Loucy (cell line): Measurements from ENCODE around the gene IGF1R.

Experiments
- H2AFZ ChIP-seq: fragments of 200-600 bp; sonication (generic); 2 replicates; pipeline ENCODE4 v1.6.0; 2016; ENCODE audit warnings: antibody characterized with exemption, mild to moderate bottlenecking, low read length, moderate library complexity
- H3F3A ChIP-seq: fragments of 200-600 bp; 2 replicates; pipeline ENCODE4 v1.6.0; 2016; ENCODE audit warnings: antibody characterized with exemption, low read depth, mild to moderate bottlenecking
- H3K27me3 ChIP-seq: fragments of 200-600 bp; sonication (generic); 2 replicates; pipeline ENCODE4 v1.6.1; 2014; ENCODE audit warnings: low read length, mild to moderate bottlenecking; ENCODE audit not compliant: insufficient read depth, poor library complexity, severe bottlenecking
- H3K36me3 ChIP-seq: fragments of 200-600 bp; sonication (generic); 2 replicates; pipeline ENCODE4 v1.6.1; 2016; ENCODE audit warnings: low read length; ENCODE audit not compliant: insufficient read depth
- H3K4me1 ChIP-seq: fragments of 200-600 bp; sonication (generic); 2 replicates; pipeline ENCODE4 v1.5.1; 2014; ENCODE audit warnings: low read length, mild to moderate bottlenecking; ENCODE audit not compliant: insufficient read depth, poor library complexity, severe bottlenecking
- H3K4me2 ChIP-seq: fragments of 200-600 bp; sonication (generic); 2 replicates; pipeline ENCODE4 v1.6.0; 2014; ENCODE audit warnings: antibody characterized with exemption, low read length, low read depth, mild to moderate bottlenecking; ENCODE audit not compliant: poor library complexity, severe bottlenecking
- H3K4me3 ChIP-seq: fragments of 200-600 bp; sonication (generic); 2 replicates; pipeline ENCODE4 v1.5.1; 2014; ENCODE audit warnings: low read length, mild to moderate bottlenecking, mixed read lengths; ENCODE audit not compliant: poor library complexity, severe bottlenecking
- H3K79me2 ChIP-seq: fragments of 200-600 bp; sonication (generic); 2 replicates; pipeline ENCODE4 v1.6.1; 2014; ENCODE audit warnings: low read length; ENCODE audit not compliant: insufficient read depth
- H3K9ac ChIP-seq: fragments of 200-600 bp; sonication (generic); 2 replicates; pipeline ENCODE4 v1.6.0; 2014; ENCODE audit warnings: mild to moderate bottlenecking, low read depth, low read length, moderate library complexity; ENCODE audit not compliant: poor library complexity, severe bottlenecking
- H3K9me2 ChIP-seq: fragments of 200-600 bp; sonication (generic); replicated peaks from 2 replicates; pipeline ENCODE4 v1.6.1; 2016; ENCODE audit warnings: low read depth, low read length, mixed read lengths
- H3K9me3 ChIP-seq: fragments of 200-600 bp; sonication (generic); 2 replicates; pipeline ENCODE4 v1.6.1; 2014; ENCODE audit warnings: mild to moderate bottlenecking, antibody characterized with exemption, low read length, low read depth; ENCODE audit not compliant: insufficient read depth
- H4K20me1 ChIP-seq: fragments of 200-600 bp; sonication (generic); 2 replicates; pipeline ENCODE4 v1.6.0; 2014; ENCODE audit warnings: antibody characterized with exemption, low read length, mild to moderate bottlenecking; ENCODE audit not compliant: insufficient read depth, poor library complexity, severe bottlenecking
- CTCF ChIP-seq: fragments of 200-600 bp; sonication (generic); conservative IDR thresholded peaks from 2 replicates; pipeline ENCODE4 v1.5.1; 2014; ENCODE audit warnings: mild to moderate bottlenecking, antibody characterized with exemption, low read length
- EZH2phosphoT487 ChIP-seq: fragments of 200-600 bp; IDR thresholded peaks from 2 replicates; pipeline ENCODE4 v1.6.1; 2018; ENCODE audit warnings: antibody characterized with exemption, mild to moderate bottlenecking, moderate library complexity, borderline replicate concordance

Gene IGF1R

DNA sequence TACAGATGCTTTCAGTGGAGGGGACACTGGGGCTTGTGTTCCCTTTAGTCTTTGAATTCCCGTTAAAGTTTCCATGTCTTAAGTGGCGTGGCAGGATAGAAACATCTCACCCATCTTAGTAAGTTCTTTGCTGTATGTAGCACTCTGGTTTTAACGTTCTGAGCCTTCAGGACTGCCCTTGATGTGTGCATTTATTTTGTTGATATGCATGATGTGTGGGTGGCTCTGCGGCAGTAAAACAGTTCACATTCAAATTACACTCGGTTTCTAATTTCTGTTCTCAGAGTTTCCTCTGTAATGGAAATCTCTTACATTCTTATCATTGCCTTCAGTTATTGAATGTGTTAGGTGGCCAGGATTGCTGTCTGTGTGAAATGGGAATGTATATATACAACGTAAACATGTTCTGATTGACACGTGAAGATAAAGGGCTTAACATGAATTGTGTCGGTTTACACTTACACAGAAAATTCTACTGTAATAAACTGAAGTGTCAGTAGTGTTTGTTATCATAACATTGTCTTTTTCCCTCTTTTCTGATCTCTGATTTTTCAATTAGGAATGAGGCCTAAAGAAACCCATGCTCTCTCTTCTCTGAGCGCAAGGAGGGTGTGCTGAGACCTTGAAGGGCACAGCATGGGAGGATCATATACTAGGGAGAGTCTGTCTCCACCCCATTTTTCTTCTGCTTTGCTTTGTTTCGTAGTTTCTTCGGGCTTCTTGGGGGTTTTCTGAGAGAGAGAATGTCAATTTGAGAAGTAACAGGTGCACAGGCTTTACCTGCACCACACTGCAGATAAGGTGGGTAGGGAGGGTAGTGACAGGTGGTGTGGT lies 51.5 kb downstream of the IGF1R start:
- no peak for TF ChIP-seq EZH2phosphoT487
- no peak for TF ChIP-seq CTCF
- Histone ChIP-seq H4K20me1 (peaks cover 19% of the 10 kb centered on the region), H3F3A (no peaks in the 10 kb centered on the region), H3K36me3 (no peaks in the 10 kb centered on the region), H3K4me2 (no peak overlapping the region), H3K9me2 (no peaks in the 10 kb centered on the region), H2AFZ (no peak overlapping the region), H3K4me3 (no peak overlapping the region), H3K9me3 (no peaks in the 10 kb centered on the region), H3K4me1 (peaks cover 10% of the 10 kb centered on the region), H3K9ac (no peak overlapping the region), H3K79me2 (peaks cover 89% of the 10 kb centered on the region), H3K27me3 (no peaks in the 10 kb centered on the region)

GRCh38 chr15:98700519-98700918 lies 52.2 kb downstream of the IGF1R start:
- no peaks in the 10 kb centered on the region for H3F3A ChIP-seq
- H3K4me3 ChIP-seq: no peak overlapping the region
- TF ChIP-seq EZH2phosphoT487: no peak
- no peak for TF ChIP-seq CTCF
- H2AFZ ChIP-seq: no peak overlapping the region
- peaks cover 89% of the 10 kb centered on the region for H3K79me2 ChIP-seq
- H3K4me1 ChIP-seq: peaks cover 14% of the 10 kb centered on the region
- no peaks in the 10 kb centered on the region for H3K36me3 ChIP-seq
- no peak overlapping the region for H3K4me2 ChIP-seq
- H3K9ac ChIP-seq: no peak overlapping the region
- no peaks in the 10 kb centered on the region for H3K9me2 ChIP-seq
- peaks cover 19% of the 10 kb centered on the region for H4K20me1 ChIP-seq
- H3K27me3 ChIP-seq: no peaks in the 10 kb centered on the region
- no peaks in the 10 kb centered on the region for H3K9me3 ChIP-seq

DNA sequence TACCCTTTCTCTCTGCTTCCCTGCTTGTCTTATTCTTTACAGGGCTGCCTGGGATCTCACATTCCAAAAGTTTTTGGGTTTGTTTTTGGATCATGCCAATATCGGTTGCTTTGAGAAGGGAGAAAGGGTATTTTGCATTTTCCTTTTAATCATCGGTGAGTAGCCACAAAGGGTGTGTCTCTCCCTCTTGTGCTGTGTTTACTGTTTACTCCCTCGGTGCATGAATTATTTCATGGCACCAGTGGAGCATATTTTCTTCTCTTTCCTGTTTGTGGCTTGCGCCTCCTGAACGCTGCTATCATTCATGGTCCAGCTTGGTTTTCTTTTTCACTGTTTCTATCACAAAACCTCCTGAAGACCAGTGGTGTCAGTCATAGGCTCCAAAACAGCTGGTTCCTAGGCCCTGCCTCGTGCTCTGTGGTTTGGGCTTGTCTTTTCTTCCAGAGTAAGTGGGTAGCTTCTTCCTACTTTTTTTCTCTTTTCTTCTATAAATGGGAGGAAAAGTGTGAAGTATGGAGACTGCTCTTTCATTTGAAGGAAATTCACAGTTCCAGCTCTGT lies 54.9 kb downstream of the IGF1R start:
- TF ChIP-seq CTCF: no peak
- no peak for TF ChIP-seq EZH2phosphoT487
- Histone ChIP-seq H4K20me1 (peaks cover 15% of the 10 kb centered on the region), H2AFZ (no peak overlapping the region), H3K9ac (no peak overlapping the region), H3F3A (no peaks in the 10 kb centered on the region), H3K79me2 (peaks cover 92% of the 10 kb centered on the region), H3K36me3 (peaks cover 8% of the 10 kb centered on the region), H3K27me3 (no peaks in the 10 kb centered on the region), H3K9me3 (no peaks in the 10 kb centered on the region), H3K4me2 (no peak overlapping the region), H3K4me1 (peaks cover 14% of the 10 kb centered on the region), H3K9me2 (no peaks in the 10 kb centered on the region), H3K4me3 (no peak overlapping the region)
